ENCODE measurements around the gene ANKS1B. TPM values are rescaled to one million over a fixed set of nuclear protein-coding genes. Genes with fewer than 3 reads are reported as not detected.

Gene ANKS1B
- total RNA-seq, 1 experiment from 2014 or later = 5.8 TPM

GRCh38 chr12:99695050-99695449 lies 289.7 kb downstream of the ANKS1B start (continued):
- no peak for TF ChIP-seq E2F5 (CRISPR knock-in tag; IDR thresholded peaks at IDR 0.05)
- TF ChIP-seq NR2C2 (CRISPR knock-in tag; IDR thresholded peaks at IDR 0.05) = no peak
- no peak for TF ChIP-seq SMAD4 (CRISPR knock-in tag; IDR thresholded peaks at IDR 0.05)
- no peak for TF ChIP-seq HMGA2 (CRISPR knock-in tag; IDR thresholded peaks at IDR 0.05)
- TF ChIP-seq ARID4B (CRISPR knock-in tag; IDR thresholded peaks at IDR 0.05; ENCODE audit: borderline replicate concordance) = no peak

- CTCF ChIA-PET = no interaction called here
- ATAC-seq = no peak
- H3K27ac Mint-ChIP-seq = no peak overlapping the region
- H3K9me3 Mint-ChIP-seq = peaks cover 33% of the 10 kb centered on the region
- peaks cover 6% of the 10 kb centered on the region for H3K36me3 Mint-ChIP-seq
- peaks cover 3% of the 10 kb centered on the region for H3K4me1 Mint-ChIP-seq
- no peak overlapping the region for H3K4me3 Mint-ChIP-seq
- TF ChIP-seq HMGA2 (CRISPR knock-in tag; IDR thresholded peaks at IDR 0.05) (no peak), NR3C1 (CRISPR knock-in tag; conservative IDR thresholded peaks at IDR 0.05; ENCODE audit: low read depth) (no peak), ZNF317 (CRISPR knock-in tag; IDR thresholded peaks at IDR 0.05; ENCODE audit: borderline replicate concordance, low read depth) (no peak), GRHL2 (CRISPR knock-in tag; IDR thresholded peaks at IDR 0.05; ENCODE audit: insufficient replicate concordance, severe bottlenecking) (no peak), CREM (CRISPR knock-in tag; IDR thresholded peaks at IDR 0.05) (no peak), ELF4 (CRISPR knock-in tag; IDR thresholded peaks at IDR 0.05; ENCODE audit: low read depth) (no peak), KAT7 (CRISPR knock-in tag; IDR thresholded peaks at IDR 0.05; ENCODE audit: borderline replicate concordance) (no peak), SP1 (CRISPR knock-in tag; conservative IDR thresholded peaks at IDR 0.05) (no peak), FOXP1 (CRISPR knock-in tag; IDR thresholded peaks at IDR 0.05; ENCODE audit: borderline replicate concordance) (no peak), FOXJ3 (CRISPR knock-in tag; IDR thresholded peaks at IDR 0.05; ENCODE audit: borderline replicate concordance) (no peak), USF2 (CRISPR knock-in tag; IDR thresholded peaks at IDR 0.05) (no peak)
- TF ChIP-seq, protein P1, sequence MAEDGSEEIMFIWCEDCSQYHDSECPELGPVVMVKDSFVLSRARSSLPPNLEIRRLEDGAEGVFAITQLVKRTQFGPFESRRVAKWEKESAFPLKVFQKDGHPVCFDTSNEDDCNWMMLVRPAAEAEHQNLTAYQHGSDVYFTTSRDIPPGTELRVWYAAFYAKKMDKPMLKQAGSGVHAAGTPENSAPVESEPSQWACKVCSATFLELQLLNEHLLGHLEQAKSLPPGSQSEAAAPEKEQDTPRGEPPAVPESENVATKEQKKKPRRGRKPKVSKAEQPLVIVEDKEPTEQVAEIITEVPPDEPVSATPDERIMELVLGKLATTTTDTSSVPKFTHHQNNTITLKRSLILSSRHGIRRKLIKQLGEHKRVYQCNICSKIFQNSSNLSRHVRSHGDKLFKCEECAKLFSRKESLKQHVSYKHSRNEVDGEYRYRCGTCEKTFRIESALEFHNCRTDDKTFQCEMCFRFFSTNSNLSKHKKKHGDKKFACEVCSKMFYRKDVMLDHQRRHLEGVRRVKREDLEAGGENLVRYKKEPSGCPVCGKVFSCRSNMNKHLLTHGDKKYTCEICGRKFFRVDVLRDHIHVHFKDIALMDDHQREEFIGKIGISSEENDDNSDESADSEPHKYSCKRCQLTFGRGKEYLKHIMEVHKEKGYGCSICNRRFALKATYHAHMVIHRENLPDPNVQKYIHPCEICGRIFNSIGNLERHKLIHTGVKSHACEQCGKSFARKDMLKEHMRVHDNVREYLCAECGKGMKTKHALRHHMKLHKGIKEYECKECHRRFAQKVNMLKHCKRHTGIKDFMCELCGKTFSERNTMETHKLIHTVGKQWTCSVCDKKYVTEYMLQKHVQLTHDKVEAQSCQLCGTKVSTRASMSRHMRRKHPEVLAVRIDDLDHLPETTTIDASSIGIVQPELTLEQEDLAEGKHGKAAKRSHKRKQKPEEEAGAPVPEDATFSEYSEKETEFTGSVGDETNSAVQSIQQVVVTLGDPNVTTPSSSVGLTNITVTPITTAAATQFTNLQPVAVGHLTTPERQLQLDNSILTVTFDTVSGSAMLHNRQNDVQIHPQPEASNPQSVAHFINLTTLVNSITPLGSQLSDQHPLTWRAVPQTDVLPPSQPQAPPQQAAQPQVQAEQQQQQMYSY (CRISPR knock-in tag; IDR thresholded peaks at IDR 0.05) = no peak
- TF ChIP-seq, protein P2, sequence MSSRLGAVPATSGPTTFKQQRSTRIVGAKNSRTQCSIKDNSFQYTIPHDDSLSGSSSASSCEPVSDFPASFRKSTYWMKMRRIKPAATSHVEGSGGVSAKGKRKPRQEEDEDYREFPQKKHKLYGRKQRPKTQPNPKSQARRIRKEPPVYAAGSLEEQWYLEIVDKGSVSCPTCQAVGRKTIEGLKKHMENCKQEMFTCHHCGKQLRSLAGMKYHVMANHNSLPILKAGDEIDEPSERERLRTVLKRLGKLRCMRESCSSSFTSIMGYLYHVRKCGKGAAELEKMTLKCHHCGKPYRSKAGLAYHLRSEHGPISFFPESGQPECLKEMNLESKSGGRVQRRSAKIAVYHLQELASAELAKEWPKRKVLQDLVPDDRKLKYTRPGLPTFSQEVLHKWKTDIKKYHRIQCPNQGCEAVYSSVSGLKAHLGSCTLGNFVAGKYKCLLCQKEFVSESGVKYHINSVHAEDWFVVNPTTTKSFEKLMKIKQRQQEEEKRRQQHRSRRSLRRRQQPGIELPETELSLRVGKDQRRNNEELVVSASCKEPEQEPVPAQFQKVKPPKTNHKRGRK (CRISPR knock-in tag; IDR thresholded peaks at IDR 0.05; ENCODE audit: borderline replicate concordance) = no peak
- POLR2A ChIA-PET = interaction anchor here (1.4 kb wide), 1 partner anchor 9 kb away, joined by 3 read pairs; no protein-coding TSS in a partner anchor
- H3K27me3 Mint-ChIP-seq (ENCODE audit: low read depth) = no peaks in the 10 kb centered on the region
- no peak for DNase-seq (ENCODE audit: low spot score)
These were observed 298.6 kb downstream of the ANKS1B start for GRCh38 chr12:99686142-99686541.
